C4-2B (cell line): ENCODE data around the gene KNDC1.

Experiments used
- ZFX ChIP-seq: fragments of 450-650 bp; IDR thresholded peaks from 2 replicates; pipeline ENCODE4 v1.6.1; 2017
- TF ChIP-seq, protein P1 (sequence below): fragments of 450-650 bp; conservative IDR thresholded peaks from 2 replicates; pipeline ENCODE4 v1.5.1; 2017; ENCODE audit warnings: mild to moderate bottlenecking

- TF ChIP-seq, protein P1, sequence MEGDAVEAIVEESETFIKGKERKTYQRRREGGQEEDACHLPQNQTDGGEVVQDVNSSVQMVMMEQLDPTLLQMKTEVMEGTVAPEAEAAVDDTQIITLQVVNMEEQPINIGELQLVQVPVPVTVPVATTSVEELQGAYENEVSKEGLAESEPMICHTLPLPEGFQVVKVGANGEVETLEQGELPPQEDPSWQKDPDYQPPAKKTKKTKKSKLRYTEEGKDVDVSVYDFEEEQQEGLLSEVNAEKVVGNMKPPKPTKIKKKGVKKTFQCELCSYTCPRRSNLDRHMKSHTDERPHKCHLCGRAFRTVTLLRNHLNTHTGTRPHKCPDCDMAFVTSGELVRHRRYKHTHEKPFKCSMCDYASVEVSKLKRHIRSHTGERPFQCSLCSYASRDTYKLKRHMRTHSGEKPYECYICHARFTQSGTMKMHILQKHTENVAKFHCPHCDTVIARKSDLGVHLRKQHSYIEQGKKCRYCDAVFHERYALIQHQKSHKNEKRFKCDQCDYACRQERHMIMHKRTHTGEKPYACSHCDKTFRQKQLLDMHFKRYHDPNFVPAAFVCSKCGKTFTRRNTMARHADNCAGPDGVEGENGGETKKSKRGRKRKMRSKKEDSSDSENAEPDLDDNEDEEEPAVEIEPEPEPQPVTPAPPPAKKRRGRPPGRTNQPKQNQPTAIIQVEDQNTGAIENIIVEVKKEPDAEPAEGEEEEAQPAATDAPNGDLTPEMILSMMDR = no peak
- TF ChIP-seq ZFX = no peak
Measured at GRCh38 chr10:133204226-133205015, 44.4 kb downstream of the KNDC1 start.
